HCT116 (cell line): ENCODE results near the gene ECSCR.

Experiments used
- ELF1 ChIP-seq: IDR thresholded peaks from 2 replicates; pipeline ENCODE4 v1.6.1; 2012; ENCODE audit warnings: low read depth, borderline replicate concordance
- EZH2 ChIP-seq: fragments of 200-600 bp; sonication (generic); IDR thresholded peaks from 2 replicates; pipeline ENCODE4 v1.6.1; 2017; ENCODE audit warnings: antibody characterized with exemption, mixed run types
- EZH2phosphoT487 ChIP-seq: fragments of 200-600 bp; IDR thresholded peaks from 2 replicates; pipeline ENCODE4 v1.6.1; 2018; ENCODE audit warnings: antibody characterized with exemption, borderline replicate concordance
- POLR2A ChIP-seq: IDR thresholded peaks from 2 replicates; pipeline ENCODE4 v1.7.0; 2011; ENCODE audit warnings: borderline replicate concordance; ENCODE audit not compliant: insufficient read depth, insufficient read length; ENCODE audit errors: extremely low read depth
- POLR2AphosphoS5 ChIP-seq: IDR thresholded peaks from 2 replicates; pipeline ENCODE4 v1.6.1; 2011; ENCODE audit warnings: mild to moderate bottlenecking, low read depth, low read length, moderate library complexity
- SIN3A ChIP-seq: IDR thresholded peaks from 2 replicates; pipeline ENCODE4 v1.6.1; 2012; ENCODE audit warnings: low read depth
- TCF7L2 ChIP-seq: IDR thresholded peaks from 2 replicates; pipeline ENCODE4 v1.7.0; 2011; ENCODE audit warnings: borderline replicate concordance, inconsistent platforms; ENCODE audit not compliant: insufficient read depth, insufficient read length; ENCODE audit errors: extremely low read depth
- YY1 ChIP-seq: IDR thresholded peaks from 2 replicates; pipeline ENCODE4 v1.6.1; 2011; ENCODE audit warnings: low read length, low read depth, moderate library complexity, mild to moderate bottlenecking; ENCODE audit not compliant: insufficient replicate concordance; ENCODE audit errors: extremely low read depth
- ZNF274 ChIP-seq: fragments of 200-500 bp; sonication (Bioruptor generic); IDR thresholded peaks from 2 replicates; pipeline ENCODE4 v1.6.1; 2014; ENCODE audit warnings: mild to moderate bottlenecking, low read depth, low read length, inconsistent platforms
- TF ChIP-seq, protein P1 (sequence below), 3 experiments: fragments of 200-600 bp in 1 of 3; sonication (generic) in 1 of 3; IDR thresholded peaks in 2 of 3; conservative IDR thresholded peaks in 1 of 3; 2 replicates each; pipeline ENCODE4 v1.5.1; 2012 to 2017; ENCODE audit warnings: low read depth in 2 of 3, low read length in 2 of 3, antibody characterized with exemption in 1 of 3, borderline replicate concordance in 1 of 3, control low read depth in 1 of 3, mild to moderate bottlenecking in 1 of 3, mixed read lengths in 1 of 3, mixed run types in 1 of 3, moderate library complexity in 1 of 3; ENCODE audit not compliant: insufficient read depth in 1 of 3
- TF ChIP-seq, protein P2 (sequence below): IDR thresholded peaks from 2 replicates; pipeline ENCODE4 v1.6.1; 2012

DNA sequence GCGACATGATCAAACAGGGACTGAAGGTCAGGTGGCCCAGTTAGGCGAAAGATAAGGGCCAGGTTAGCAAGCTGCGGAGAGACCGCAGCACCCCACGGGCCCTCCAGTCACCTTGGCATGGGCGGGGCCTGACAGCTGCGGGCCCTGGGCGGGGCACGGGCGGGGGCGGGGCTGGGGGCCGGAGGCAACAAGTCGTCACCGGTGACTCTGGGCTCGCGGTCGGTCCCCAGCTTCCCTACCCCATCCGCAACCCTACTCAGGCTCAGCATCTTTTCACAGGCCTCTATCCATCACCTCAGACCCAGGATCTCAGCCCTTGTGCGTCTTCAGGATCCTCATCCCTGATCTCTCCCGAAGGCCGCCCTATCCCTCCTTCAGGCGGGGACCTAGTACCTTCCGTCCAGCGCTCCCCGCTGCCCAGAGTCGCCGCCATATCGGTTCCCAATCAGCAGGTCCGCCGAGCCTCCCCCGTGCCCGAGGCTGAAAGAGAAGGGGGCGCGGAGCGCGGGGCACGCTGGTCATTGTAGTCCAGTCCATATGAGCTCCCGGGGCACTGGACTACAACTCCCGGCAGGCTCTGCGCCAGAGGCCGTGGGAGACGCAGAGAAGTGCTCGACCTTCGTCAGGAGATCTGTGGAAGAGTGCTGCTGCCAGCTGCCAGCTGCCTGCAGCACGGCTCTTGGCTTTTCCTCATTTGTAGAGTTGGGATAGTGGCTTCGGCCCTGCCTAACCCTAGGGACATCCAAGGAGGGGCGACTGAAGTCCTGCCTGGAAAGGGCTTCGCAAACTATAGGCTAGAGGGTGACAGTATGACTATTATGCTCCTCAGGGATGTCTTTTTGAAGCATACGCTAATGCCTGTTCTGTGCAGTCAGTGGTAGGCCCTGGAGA, 23.3 kb downstream of the ECSCR start, which contains the start of gene DNAJC18:
- no peak for TF ChIP-seq EZH2
- TF ChIP-seq POLR2AphosphoS5, result no peak; the same call in 1 of the 2 replicates
- TF ChIP-seq, protein P1, sequence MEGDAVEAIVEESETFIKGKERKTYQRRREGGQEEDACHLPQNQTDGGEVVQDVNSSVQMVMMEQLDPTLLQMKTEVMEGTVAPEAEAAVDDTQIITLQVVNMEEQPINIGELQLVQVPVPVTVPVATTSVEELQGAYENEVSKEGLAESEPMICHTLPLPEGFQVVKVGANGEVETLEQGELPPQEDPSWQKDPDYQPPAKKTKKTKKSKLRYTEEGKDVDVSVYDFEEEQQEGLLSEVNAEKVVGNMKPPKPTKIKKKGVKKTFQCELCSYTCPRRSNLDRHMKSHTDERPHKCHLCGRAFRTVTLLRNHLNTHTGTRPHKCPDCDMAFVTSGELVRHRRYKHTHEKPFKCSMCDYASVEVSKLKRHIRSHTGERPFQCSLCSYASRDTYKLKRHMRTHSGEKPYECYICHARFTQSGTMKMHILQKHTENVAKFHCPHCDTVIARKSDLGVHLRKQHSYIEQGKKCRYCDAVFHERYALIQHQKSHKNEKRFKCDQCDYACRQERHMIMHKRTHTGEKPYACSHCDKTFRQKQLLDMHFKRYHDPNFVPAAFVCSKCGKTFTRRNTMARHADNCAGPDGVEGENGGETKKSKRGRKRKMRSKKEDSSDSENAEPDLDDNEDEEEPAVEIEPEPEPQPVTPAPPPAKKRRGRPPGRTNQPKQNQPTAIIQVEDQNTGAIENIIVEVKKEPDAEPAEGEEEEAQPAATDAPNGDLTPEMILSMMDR (IDR thresholded peaks at IDR 0.05 in 2 of 3, conservative IDR thresholded peaks at IDR 0.05 in 1 of 3; ENCODE audit: borderline replicate concordance in 1 of 3, insufficient read depth in 1 of 3, low read depth in 2 of 3, low read length in 2 of 3), result no peak
- TF ChIP-seq SIN3A, result no peak
- TF ChIP-seq, protein P2, sequence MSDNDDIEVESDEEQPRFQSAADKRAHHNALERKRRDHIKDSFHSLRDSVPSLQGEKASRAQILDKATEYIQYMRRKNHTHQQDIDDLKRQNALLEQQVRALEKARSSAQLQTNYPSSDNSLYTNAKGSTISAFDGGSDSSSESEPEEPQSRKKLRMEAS, result no peak
- TF ChIP-seq POLR2A, result no peak
- TF ChIP-seq TCF7L2, result no peak
- no peak for TF ChIP-seq ELF1
- TF ChIP-seq EZH2phosphoT487, result no peak
- no peak for TF ChIP-seq ZNF274
- peak; percentile 62 for TF ChIP-seq YY1
